Stimulated activated CD8-positive, alpha-beta memory T cell treated with anti-CD3 and anti-CD28 coated beads, Interleukin-2, amount 100 ng/mL, for 48 hours (primary cell): Measurements from ENCODE around the gene SLC2A13.
"Not testable (repeated sequence)": the region's sequence is repeated elsewhere in the genome, so short reads cannot be mapped to it uniquely, and the experiment has no call there.

Experiments used
- DNase-seq, 2 donors: peaks; one replicate each; pipeline ENCODE4 v3.0.0-alpha.2; 2020; ENCODE audit warnings: low read depth in 2 of 2

Gene SLC2A13

GRCh38 chr12:40105265-40105514 lies 691 bp downstream of the SLC2A13 start:
- DNase-seq, result no peak

DNA sequence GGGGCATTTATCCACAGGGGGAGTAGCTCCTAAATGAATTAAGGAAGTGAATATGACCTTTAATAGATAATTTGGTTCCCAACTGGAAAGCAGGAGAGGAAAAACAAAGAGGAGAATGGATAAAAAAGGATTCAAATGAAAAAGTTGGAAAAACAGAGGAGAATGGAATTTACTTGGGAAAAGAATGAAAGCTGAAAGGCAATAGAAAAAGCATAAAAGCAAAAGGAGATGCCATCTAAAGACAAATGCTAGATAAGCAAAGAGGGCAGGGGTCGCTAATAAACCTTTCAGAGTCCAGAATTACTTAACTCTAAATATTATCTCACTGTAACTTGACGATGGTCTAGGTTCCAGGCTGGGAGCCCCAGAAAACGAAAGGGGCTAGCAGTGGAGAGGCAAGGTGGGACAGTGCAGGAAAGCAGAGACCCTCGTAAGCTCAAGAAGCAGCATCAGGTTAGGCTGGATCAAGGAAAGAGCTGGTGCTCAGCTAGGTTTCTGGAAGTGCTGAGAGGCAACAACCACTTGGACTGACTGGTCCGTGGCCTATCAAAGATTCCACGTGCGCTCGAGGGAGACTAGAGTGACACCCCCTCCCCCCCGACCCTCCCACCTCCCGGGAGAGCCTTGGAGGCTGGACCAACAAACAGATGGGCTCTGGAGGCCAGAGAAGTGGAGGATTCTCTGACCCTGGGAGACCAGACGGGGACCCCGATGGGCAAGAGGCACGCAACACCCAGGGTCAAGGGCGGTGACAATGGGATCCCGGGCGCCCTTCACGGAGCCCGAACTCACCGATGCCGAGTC lies 1.2 kb downstream of the SLC2A13 start:
- no peak for DNase-seq

DNA sequence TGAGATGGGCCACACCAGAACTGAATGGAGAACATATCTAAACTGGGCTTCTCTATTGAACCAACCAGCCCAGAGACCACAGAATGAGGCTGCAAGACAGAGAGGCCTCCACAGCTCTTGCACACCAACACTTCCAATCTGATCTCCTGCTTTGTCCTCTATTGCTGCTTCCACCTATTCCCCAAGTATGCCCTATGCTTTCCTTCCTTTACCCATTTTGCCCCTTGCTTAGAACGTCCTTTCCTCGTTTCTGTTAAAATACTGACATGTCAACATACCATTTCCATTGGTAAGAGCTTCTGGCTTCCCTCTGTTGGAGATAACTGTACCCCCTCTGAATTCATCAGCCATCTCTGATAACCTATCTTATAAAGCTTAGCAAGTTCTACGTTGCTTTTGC lies 2.8 kb downstream of the SLC2A13 start:
- no peak for DNase-seq

DNA sequence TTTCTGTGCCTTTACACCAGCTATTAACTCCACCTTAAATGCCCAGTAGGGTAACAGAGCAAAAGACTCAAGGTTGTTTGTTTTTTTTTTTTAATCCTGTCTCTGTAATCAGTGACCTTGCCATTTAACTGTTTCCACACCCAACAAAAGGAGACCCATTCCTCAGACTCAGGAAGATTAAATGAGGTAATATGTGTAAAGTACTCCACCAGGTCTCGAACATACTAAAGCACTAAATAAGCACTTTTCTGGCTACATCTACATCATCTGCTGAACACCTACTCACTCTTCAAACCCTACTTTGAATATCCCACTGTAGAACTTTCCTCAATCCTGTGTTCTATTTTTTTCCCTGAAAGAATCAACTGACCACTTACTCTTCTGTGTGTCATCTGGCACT lies 4.1 kb downstream of the SLC2A13 start:
- DNase-seq, result no peak

- DNase-seq, result no peak
Measured at GRCh38 chr12:40099423-40099853, 6.4 kb downstream of the SLC2A13 start.

- DNase-seq, result no peak
Measured at GRCh38 chr12:40098406-40099145, 7.3 kb downstream of the SLC2A13 start.

DNA sequence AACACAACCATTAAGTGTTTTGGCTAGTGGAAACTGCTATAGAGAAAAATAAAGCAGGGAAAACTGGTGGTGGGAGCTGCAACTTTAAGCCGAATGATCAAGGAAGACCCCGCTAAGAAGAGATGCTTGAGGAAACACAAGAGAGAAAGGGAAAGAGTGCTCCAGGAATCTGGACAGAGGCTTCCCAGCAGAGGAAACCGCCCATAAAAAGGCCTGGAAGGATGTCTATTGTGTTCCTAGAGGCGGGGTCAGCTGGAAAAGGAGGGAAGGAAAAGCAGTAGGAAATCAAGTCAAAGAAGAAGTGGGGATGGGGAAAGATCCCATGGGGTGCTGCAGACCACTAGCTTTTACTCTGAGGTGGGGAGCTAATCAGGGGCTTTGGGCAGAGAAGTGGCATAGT lies 12.4 kb downstream of the SLC2A13 start:
- DNase-seq, result no peak

DNA sequence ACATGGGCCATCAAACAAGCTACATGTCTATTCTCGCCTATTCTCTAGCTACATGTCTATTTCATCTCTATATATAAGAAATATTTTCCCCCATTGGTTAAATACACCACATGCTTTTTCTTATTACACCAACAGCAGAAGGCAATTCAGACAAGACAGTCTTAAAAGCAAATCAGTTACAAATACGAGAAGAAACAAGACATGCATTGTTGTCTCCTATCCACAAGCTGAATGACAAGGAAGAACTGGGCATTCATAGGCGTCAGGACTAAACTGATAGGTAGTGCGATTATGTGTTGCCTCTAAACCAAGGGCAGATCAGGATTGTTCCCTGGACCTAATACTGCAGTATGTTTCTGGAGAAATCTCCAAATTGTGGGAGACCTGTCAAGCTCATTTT lies 19.4 kb downstream of the SLC2A13 start:
- no peak for DNase-seq

DNA sequence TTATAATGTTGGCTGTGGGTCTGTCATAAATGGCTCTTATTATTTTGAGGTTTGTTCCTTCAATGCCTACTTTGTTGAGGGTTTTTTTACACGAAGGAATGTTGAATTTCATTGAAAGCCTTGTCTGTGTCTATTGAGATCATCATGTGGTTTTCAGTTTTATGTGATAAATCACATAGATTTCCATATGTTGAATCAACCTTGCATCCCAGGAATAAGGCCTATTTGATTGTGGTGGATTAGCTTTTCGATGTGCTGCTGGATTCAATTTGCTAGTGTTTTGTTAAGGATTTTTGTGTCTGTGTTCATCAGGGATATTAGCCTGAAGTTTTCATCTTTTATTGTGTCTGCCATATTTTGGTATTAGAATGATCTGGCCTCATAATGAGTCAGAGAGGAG lies 27.6 kb downstream of the SLC2A13 start:
- DNase-seq, result no peak

DNA sequence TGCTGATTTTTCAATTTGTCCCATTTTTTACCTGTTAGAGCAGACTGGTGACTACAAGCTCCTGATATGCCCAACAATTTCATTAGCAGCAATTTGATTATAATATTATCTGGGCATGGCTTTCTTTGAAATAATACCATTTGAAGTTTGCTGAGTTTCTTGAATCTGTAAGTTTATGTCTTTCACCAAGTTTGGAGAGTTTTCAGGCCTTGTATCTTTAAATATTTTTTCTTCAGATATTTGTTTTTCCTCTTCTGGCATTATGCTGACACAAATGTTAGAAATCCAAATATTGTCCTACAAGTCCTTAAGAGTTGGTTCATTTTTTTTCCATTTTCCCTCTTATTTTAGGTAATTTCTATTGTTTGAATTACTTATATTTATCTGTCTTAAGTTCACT lies 30.4 kb downstream of the SLC2A13 start:
- DNase-seq, result no peak

DNA sequence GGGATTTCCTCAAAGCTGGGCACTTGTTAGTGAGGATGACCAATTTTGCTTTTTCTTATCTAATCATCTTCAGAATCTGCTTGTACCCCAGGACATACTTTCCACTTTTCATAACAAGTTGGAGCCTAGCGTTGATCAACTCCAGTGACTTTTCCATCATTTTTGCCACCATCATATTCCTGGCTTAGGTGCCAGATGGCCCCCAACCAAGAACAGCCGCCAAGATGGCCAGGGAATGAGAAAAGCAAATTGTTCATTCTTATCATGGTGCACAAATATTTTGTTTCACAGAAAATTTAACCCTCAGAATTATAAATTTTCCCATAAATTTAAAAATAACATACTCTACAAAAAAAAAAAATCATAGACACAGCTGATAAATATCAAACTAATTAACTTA lies 37.5 kb downstream of the SLC2A13 start:
- DNase-seq, result no peak

GRCh38 chr12:40065636-40066035 lies 40.2 kb downstream of the SLC2A13 start:
- no peak for DNase-seq

- no peak for DNase-seq
Measured at GRCh38 chr12:40063414-40063813, 42.5 kb downstream of the SLC2A13 start.

GRCh38 chr12:40058721-40059190 lies 47.1 kb downstream of the SLC2A13 start:
- DNase-seq, result no peak

GRCh38 chr12:40056373-40056772 lies 49.5 kb downstream of the SLC2A13 start:
- DNase-seq, result no peak

- no peak for DNase-seq
Measured at GRCh38 chr12:40055776-40056175, 50.1 kb downstream of the SLC2A13 start.

- no peak for DNase-seq
Measured at GRCh38 chr12:40055228-40055579, 50.7 kb downstream of the SLC2A13 start.

DNA sequence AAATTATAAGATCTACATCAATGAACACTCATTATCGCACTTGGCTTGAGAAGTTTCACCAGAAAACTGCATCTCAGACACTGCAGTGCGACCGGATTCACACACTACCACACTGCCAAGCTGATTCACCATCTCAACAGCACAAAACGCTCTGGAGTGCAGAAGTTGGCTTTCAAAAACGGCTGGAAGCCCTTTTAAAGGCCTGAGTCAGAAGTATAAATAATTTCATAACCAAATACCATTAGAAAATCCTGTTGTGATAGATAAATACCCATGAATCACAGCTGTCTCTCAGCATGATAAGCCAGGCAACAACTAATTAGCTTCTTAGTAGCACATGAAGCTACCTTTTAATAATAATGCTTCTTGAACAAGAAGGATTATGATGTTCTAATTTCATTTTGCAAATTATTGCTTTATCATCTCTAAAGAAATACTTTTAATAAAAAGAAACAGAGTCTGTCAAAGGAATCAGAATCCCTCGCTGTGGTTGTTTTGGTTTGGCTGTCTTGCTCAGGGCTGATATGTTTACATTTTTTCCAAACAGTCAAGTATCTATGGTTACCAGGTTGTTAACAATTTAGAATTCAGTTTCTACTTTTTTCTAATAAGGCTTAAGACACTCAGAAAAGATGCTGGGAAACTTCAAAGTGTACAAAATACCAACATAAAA lies 51.2 kb downstream of the SLC2A13 start:
- DNase-seq, result no peak

DNA sequence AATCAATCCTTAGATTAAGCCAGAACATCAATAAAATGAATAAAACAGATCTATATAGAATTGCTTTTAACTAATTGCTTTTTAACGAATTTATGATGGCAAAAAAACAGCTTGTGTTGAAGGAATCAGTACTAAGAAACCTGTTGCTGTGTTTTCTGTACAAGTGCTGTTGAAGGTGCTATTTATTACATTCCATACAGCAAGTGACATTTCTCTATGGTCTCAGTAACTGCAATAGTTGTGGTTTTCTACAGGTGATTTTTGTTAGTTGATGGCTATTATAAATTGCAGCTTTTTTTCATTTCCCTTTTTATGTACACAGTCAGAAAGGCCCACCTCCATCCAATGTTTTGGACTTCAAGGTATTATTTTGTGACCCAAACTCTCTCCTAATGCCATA lies 56.6 kb downstream of the SLC2A13 start:
- DNase-seq, result no peak

DNA sequence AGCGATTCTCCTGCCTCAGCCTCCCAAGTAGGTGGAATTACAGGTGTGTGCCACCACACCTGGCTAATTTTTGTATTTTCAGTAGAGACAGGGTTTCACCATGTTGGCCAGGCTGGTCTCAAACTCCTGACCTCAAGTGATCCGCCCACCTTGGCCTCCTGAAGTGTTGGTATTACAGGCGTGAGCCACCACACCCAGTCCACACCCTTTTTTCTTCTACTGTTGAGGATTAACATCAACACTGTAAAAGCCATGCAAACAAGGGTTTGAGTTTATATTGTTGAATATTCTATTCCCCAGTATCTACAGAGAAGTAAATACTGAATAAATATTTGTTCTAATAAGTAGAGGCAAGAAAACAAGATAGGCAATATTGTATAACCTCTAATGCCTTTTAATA lies 58.9 kb downstream of the SLC2A13 start:
- DNase-seq, result not testable (repeated sequence)

DNA sequence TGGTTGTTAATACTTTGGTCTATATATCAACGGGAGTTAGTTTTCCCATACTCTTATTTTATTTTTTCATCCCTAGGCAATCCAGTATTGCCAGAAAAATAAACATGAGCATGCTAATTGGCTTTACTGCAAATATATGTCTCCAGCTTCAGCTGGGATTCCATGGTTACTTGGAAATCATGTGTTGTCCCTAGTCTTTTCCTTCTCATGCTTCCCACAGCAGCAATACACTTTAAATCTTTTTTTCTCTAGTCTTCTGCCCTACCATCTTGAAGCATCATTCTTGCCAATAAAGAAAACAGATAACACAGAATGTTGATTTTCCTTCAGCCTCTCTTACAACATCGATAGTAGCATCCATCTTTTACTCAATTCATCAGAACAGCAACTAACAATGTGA lies 60.2 kb downstream of the SLC2A13 start:
- DNase-seq, result no peak

DNA sequence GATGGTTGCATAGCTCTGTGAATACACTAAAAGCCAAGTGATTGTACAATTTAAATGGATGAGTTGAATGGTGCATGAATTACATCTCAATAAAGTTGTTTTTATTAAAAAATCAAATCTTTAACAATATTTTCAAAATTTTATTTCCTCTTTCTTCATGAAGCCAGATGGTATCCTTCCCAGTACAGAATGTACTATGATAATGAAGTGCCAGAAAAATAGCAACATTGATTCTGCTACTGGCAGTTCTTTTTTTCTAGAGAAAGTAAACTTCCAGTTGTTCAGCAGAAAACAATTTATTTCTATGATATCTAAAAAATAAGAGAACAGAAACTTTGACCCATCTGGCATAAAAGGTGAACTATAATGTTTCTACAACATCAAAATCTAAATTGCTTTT lies 61.5 kb downstream of the SLC2A13 start:
- no peak for DNase-seq

DNA sequence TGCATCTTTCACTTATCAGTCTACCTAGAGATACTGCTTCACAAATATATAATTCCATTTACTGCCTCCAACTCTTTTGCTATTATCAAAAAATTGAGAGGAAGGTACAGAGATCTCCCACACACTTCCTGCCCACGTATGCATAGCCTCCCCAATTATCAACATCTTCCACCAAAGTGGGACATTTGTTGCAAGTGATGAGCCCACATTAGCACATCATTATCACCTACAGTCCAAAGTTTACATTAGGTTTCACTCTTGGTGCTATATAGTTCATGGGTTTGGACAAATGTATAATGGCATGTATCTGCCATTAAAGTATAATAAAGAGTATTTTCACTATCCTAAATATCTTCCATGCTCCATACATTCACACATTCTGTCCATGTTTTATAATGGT lies 66.3 kb downstream of the SLC2A13 start:
- no peak for DNase-seq
